WTC11 (cell line): ENCODE results near the gene GLB1L2. TPM values are rescaled to one million over a fixed set of nuclear protein-coding genes. Genes with fewer than 3 reads are reported as not detected.

Experiments used
- ATAC-seq: fragments of 200-7000 bp; cut with Tn5 transposase; 2 replicates; pipeline ENCODE4 v1.10.0; 2021; ENCODE audit warnings: mild to moderate bottlenecking, moderate library complexity
- CTCF ChIA-PET: fragments of 300-600 bp; sonication (Branson Sonifier 250); formaldehyde crosslinking; loops from one replicate; lab custom pipeline; 2021; ENCODE audit warnings: antibody characterized with exemption; lab: Charles Lee
- POLR2A ChIA-PET: fragments of 350-600 bp; sonication (Branson Sonifier 250); formaldehyde crosslinking; loops from one replicate; lab custom pipeline; 2021; ENCODE audit warnings: antibody characterized with exemption; lab: Charles Lee
- DNase-seq: peaks from one replicate; pipeline ENCODE4 v3.0.0; 2021; ENCODE audit warnings: low spot score
- H3K27ac Mint-ChIP-seq: 2 replicates; pipeline ENCODE4 v1.8.0; 2021; ENCODE audit warnings: mixed read lengths
- H3K27me3 Mint-ChIP-seq: 2 replicates; pipeline ENCODE4 v1.8.0; 2021; ENCODE audit warnings: low read depth, mild to moderate bottlenecking, moderate library complexity, mixed read lengths
- H3K36me3 Mint-ChIP-seq: 2 replicates; pipeline ENCODE4 v1.8.0; 2021; ENCODE audit warnings: mixed read lengths
- H3K4me1 Mint-ChIP-seq: 2 replicates; pipeline ENCODE4 v1.8.0; 2022; ENCODE audit warnings: mixed read lengths
- H3K4me3 Mint-ChIP-seq: 2 replicates; pipeline ENCODE4 v1.8.0; 2021; ENCODE audit warnings: mild to moderate bottlenecking, moderate library complexity, mixed read lengths
- H3K9me3 Mint-ChIP-seq: 2 replicates; pipeline ENCODE4 v1.8.0; 2021; ENCODE audit warnings: mixed read lengths
- ATF1 ChIP-seq: sonication (generic); formaldehyde crosslinking; IDR thresholded peaks from 2 replicates; pipeline ENCODE4 v1.8.1; 2023; ENCODE audit warnings: mild to moderate bottlenecking, moderate library complexity, missing genetic modification reagents
- E2F5 ChIP-seq: sonication (generic); formaldehyde crosslinking; IDR thresholded peaks from 2 replicates; pipeline ENCODE4 v1.8.1; 2022; ENCODE audit warnings: mild to moderate bottlenecking, moderate library complexity, missing genetic modification reagents
- ELF4 ChIP-seq: sonication (generic); formaldehyde crosslinking; IDR thresholded peaks from 2 replicates; pipeline ENCODE4 v1.8.1; 2022; ENCODE audit warnings: low read depth, mild to moderate bottlenecking, moderate library complexity, missing genetic modification reagents
- ETV6 ChIP-seq: sonication (generic); formaldehyde crosslinking; IDR thresholded peaks from 2 replicates; pipeline ENCODE4 v1.8.1; 2022; ENCODE audit warnings: mild to moderate bottlenecking, missing genetic modification reagents
- FOXK1 ChIP-seq: sonication (generic); formaldehyde crosslinking; IDR thresholded peaks from 2 replicates; pipeline ENCODE4 v1.8.0; 2022; ENCODE audit warnings: mild to moderate bottlenecking, moderate library complexity, missing genetic modification reagents
- FOXP4 ChIP-seq: sonication (generic); formaldehyde crosslinking; IDR thresholded peaks from 2 replicates; pipeline ENCODE4 v1.8.0; 2022; ENCODE audit warnings: mild to moderate bottlenecking, missing genetic modification reagents
- GABPB1 ChIP-seq: sonication (generic); formaldehyde crosslinking; IDR thresholded peaks from 2 replicates; pipeline ENCODE4 v1.8.1; 2023; ENCODE audit warnings: mild to moderate bottlenecking, missing genetic modification reagents
- IRF2 ChIP-seq: sonication (generic); formaldehyde crosslinking; IDR thresholded peaks from 2 replicates; pipeline ENCODE4 v1.8.0; 2022; ENCODE audit warnings: low read depth, missing genetic modification reagents, borderline replicate concordance
- JAZF1 ChIP-seq: fragments of 250-450 bp; sonication (Bioruptor Pico); IDR thresholded peaks from 2 replicates; pipeline ENCODE4 v1.9.0; 2021; ENCODE audit warnings: moderate library complexity, mild to moderate bottlenecking, inconsistent platforms
- MAX ChIP-seq: sonication (generic); formaldehyde crosslinking; IDR thresholded peaks from 2 replicates; pipeline ENCODE4 v1.8.0; 2022; ENCODE audit warnings: mild to moderate bottlenecking, missing genetic modification reagents
- NFE2L1 ChIP-seq: sonication (generic); formaldehyde crosslinking; IDR thresholded peaks from 2 replicates; pipeline ENCODE4 v1.8.1; 2023; ENCODE audit warnings: missing genetic modification reagents
- RORB ChIP-seq: fragments of 250-450 bp; sonication (Bioruptor Pico); IDR thresholded peaks from 2 replicates; pipeline ENCODE4 v1.9.0; 2021; ENCODE audit warnings: mild to moderate bottlenecking
- TCF7 ChIP-seq: sonication (generic); formaldehyde crosslinking; IDR thresholded peaks from 2 replicates; pipeline ENCODE4 v1.8.0; 2022; ENCODE audit warnings: mild to moderate bottlenecking, low read depth, missing genetic modification reagents, moderate library complexity
- TEAD4 ChIP-seq: sonication (generic); formaldehyde crosslinking; IDR thresholded peaks from 2 replicates; pipeline ENCODE4 v1.8.0; 2022; ENCODE audit warnings: mild to moderate bottlenecking, missing genetic modification reagents
- ZMAT4 ChIP-seq: fragments of 250-450 bp; sonication (Bioruptor Pico); IDR thresholded peaks from 2 replicates; pipeline ENCODE4 v1.9.0; 2021; ENCODE audit warnings: mild to moderate bottlenecking
- ZNF138 ChIP-seq: sonication (generic); formaldehyde crosslinking; conservative IDR thresholded peaks from 2 replicates; pipeline ENCODE4 v1.8.1; 2022; ENCODE audit warnings: mild to moderate bottlenecking, moderate library complexity, missing genetic modification reagents
- ZNF512 ChIP-seq: sonication (generic); formaldehyde crosslinking; IDR thresholded peaks from 2 replicates; pipeline ENCODE4 v1.8.1; 2022; ENCODE audit warnings: missing genetic modification reagents, borderline replicate concordance
- ZNF532 ChIP-seq: fragments of 250-450 bp; sonication (Bioruptor Pico); IDR thresholded peaks from 2 replicates; pipeline ENCODE4 v1.9.0; 2021; ENCODE audit warnings: mild to moderate bottlenecking, borderline replicate concordance
- total RNA-seq: library from RNA; stranded (reverse); gene quantifications from 3 replicates; pipeline ENCODE4 v1.2.3, GENCODE V29; 2021

GLB1L2 gene
- total RNA-seq, 1 experiment from 2014 or later: 6.0 TPM

GRCh38 chr11:134312807-134313206 lies 19.0 kb upstream of the GLB1L2 start:
- ChIA-PET CTCF (no interaction called here), POLR2A (no interaction called here)
- Mint-ChIP-seq H3K36me3 (peaks cover 52% of the 10 kb centered on the region), H3K27me3 (no peaks in the 10 kb centered on the region), H3K27ac (no peak overlapping the region), H3K4me3 (no peak overlapping the region), H3K9me3 (peaks cover 18% of the 10 kb centered on the region), H3K4me1 (peaks cover 11% of the 10 kb centered on the region)
- ATAC-seq: peak; percentile 52
- TF ChIP-seq GABPB1 (CRISPR knock-in tag): no peak
- no peak for TF ChIP-seq MAX (CRISPR knock-in tag)
- TF ChIP-seq NFE2L1 (CRISPR knock-in tag): no peak
- TF ChIP-seq ZNF512 (CRISPR knock-in tag): no peak
- no peak for TF ChIP-seq ETV6
- no peak for TF ChIP-seq JAZF1 (CRISPR knock-in tag)
- no peak for TF ChIP-seq ZNF532
- no peak for TF ChIP-seq ATF1
- no peak for TF ChIP-seq TEAD4 (CRISPR knock-in tag)
- no peak for TF ChIP-seq FOXP4 (CRISPR knock-in tag)
- TF ChIP-seq E2F5 (CRISPR knock-in tag): no peak
- no peak for TF ChIP-seq ZNF138 (CRISPR knock-in tag)
- no peak for TF ChIP-seq TCF7 (CRISPR knock-in tag)
- no peak for TF ChIP-seq ZMAT4
- TF ChIP-seq IRF2: no peak
- no peak for DNase-seq

GRCh38 chr11:134313379-134313778 lies 18.4 kb upstream of the GLB1L2 start:
- ATAC-seq (peak; percentile 14; the same call in 1 of the 2 replicates), DNase-seq (no peak)
- TF ChIP-seq ELF4 (CRISPR knock-in tag): no peak
- no peak for TF ChIP-seq RORB (CRISPR knock-in tag)
- TF ChIP-seq NFE2L1 (CRISPR knock-in tag): no peak
- no peak for TF ChIP-seq FOXK1
- TF ChIP-seq, all 79 proteins: peak for 0
- peaks cover 56% of the 10 kb centered on the region for H3K36me3 Mint-ChIP-seq
- H3K4me1 Mint-ChIP-seq: peaks cover 11% of the 10 kb centered on the region
- H3K27me3 Mint-ChIP-seq: no peaks in the 10 kb centered on the region
- peaks cover 20% of the 10 kb centered on the region for H3K9me3 Mint-ChIP-seq
- H3K4me3 Mint-ChIP-seq: no peak overlapping the region
- ChIA-PET CTCF (no interaction called here), POLR2A (no interaction called here)
- H3K27ac Mint-ChIP-seq: no peak overlapping the region
